H9 (cell line): ENCODE results near the gene CEP112. TPM values are rescaled to one million over a fixed set of nuclear protein-coding genes. Genes with fewer than 3 reads are reported as not detected.

ENCODE experiments used
- DNase-seq: peaks from one replicate; pipeline ENCODE4 v3.0.0-alpha.2; 2017
- H2AFZ ChIP-seq: one replicate; pipeline ENCODE4 v1.6.1; 2013; ENCODE audit warnings: mild to moderate bottlenecking, low read length, control low read depth, moderate library complexity
- H2AK5ac ChIP-seq: 2 replicates; pipeline ENCODE4 v1.6.1; 2013; ENCODE audit warnings: low read length, control low read depth, mixed read lengths; ENCODE audit not compliant: insufficient read length
- H2BK120ac ChIP-seq: one replicate; pipeline ENCODE4 v1.6.1; 2013; ENCODE audit warnings: low read depth, mild to moderate bottlenecking, low read length, control low read depth, inconsistent platforms; ENCODE audit not compliant: poor library complexity, severe bottlenecking
- H2BK12ac ChIP-seq: 2 replicates; pipeline ENCODE4 v1.6.1; 2013; ENCODE audit warnings: low read length, control low read depth, mixed read lengths, low read depth; ENCODE audit not compliant: insufficient read length
- H2BK15ac ChIP-seq: 2 replicates; pipeline ENCODE4 v1.6.1; 2013; ENCODE audit warnings: low read depth, low read length, control low read depth
- H2BK20ac ChIP-seq: one replicate; pipeline ENCODE4 v1.6.1; 2013; ENCODE audit warnings: low read depth, mild to moderate bottlenecking, low read length, control low read depth, inconsistent platforms; ENCODE audit not compliant: poor library complexity, severe bottlenecking
- H2BK5ac ChIP-seq: 2 replicates; pipeline ENCODE4 v1.6.1; 2013; ENCODE audit warnings: low read length, control low read depth, mixed read lengths; ENCODE audit not compliant: insufficient read length
- H3K14ac ChIP-seq: 2 replicates; pipeline ENCODE4 v1.6.1; 2013; ENCODE audit warnings: low read length, control low read depth; ENCODE audit not compliant: insufficient read depth
- H3K18ac ChIP-seq: 2 replicates; pipeline ENCODE4 v1.6.1; 2013; ENCODE audit warnings: low read depth, mild to moderate bottlenecking, mixed read lengths, low read length, control low read depth; ENCODE audit not compliant: insufficient read length
- H3K23ac ChIP-seq: 2 replicates; pipeline ENCODE4 v1.6.1; 2013; ENCODE audit warnings: low read length, control low read depth, mixed read lengths, low read depth; ENCODE audit not compliant: insufficient read length
- H3K23me2 ChIP-seq: 2 replicates; pipeline ENCODE4 v1.6.1; 2013; ENCODE audit warnings: low read depth, mild to moderate bottlenecking, mixed read lengths, low read length, control low read depth; ENCODE audit not compliant: insufficient read length, poor library complexity, severe bottlenecking
- H3K27ac ChIP-seq: 2 replicates; pipeline ENCODE4 v1.5.1; 2013; ENCODE audit warnings: low read length, control low read depth, mixed read lengths, low read depth; ENCODE audit not compliant: insufficient read length
- H3K27me3 ChIP-seq: 2 replicates; pipeline ENCODE4 v1.6.1; 2013; ENCODE audit warnings: low read length, control low read depth, inconsistent platforms; ENCODE audit not compliant: insufficient read depth
- H3K4ac ChIP-seq: 2 replicates; pipeline ENCODE4 v1.6.1; 2013; ENCODE audit warnings: low read depth, mild to moderate bottlenecking, control low read depth, inconsistent platforms, low read length, moderate library complexity
- H3K4me1 ChIP-seq: 2 replicates; pipeline ENCODE4 v1.6.1; 2013; ENCODE audit warnings: low read length, control low read depth, inconsistent platforms; ENCODE audit not compliant: insufficient read depth
- H3K4me2 ChIP-seq: 2 replicates; pipeline ENCODE4 v1.6.1; 2013; ENCODE audit warnings: low read length, control low read depth, mixed read lengths; ENCODE audit not compliant: insufficient read length, insufficient read depth
- H3K56ac ChIP-seq: 2 replicates; pipeline ENCODE4 v1.6.1; 2013; ENCODE audit warnings: low read depth, mild to moderate bottlenecking, mixed read lengths, low read length, control low read depth; ENCODE audit not compliant: insufficient read length
- H3K79me1 ChIP-seq: 2 replicates; pipeline ENCODE4 v1.6.1; 2013; ENCODE audit warnings: low read depth, mild to moderate bottlenecking, moderate library complexity, low read length, control low read depth, inconsistent platforms; ENCODE audit not compliant: insufficient read depth, poor library complexity, severe bottlenecking
- H3K79me2 ChIP-seq: 2 replicates; pipeline ENCODE4 v1.6.1; 2013; ENCODE audit warnings: low read length, control low read depth, inconsistent platforms; ENCODE audit not compliant: insufficient read depth
- H3K9ac ChIP-seq: 2 replicates; pipeline ENCODE4 v1.6.1; 2013; ENCODE audit warnings: low read length, control low read depth, mixed read lengths; ENCODE audit not compliant: insufficient read length; ENCODE audit errors: extremely low read depth
- H3K9me3 ChIP-seq: one replicate; pipeline ENCODE4 v1.6.1; 2013; ENCODE audit warnings: low read depth, low read length, inconsistent platforms; ENCODE audit not compliant: control insufficient read depth
- H3T11ph ChIP-seq: one replicate; pipeline ENCODE4 v1.6.1; 2013; ENCODE audit warnings: mild to moderate bottlenecking, low read length, control low read depth, inconsistent platforms
- H4K20me1 ChIP-seq: one replicate; pipeline ENCODE4 v1.6.1; 2013; ENCODE audit not compliant: control insufficient read depth, insufficient read length, insufficient read depth
- H4K5ac ChIP-seq: 2 replicates; pipeline ENCODE4 v1.6.1; 2013; ENCODE audit warnings: low read depth, mild to moderate bottlenecking, mixed read lengths, low read length, control low read depth; ENCODE audit not compliant: insufficient read length
- H4K8ac ChIP-seq: replicated peaks from 2 replicates; pipeline ENCODE4 v1.6.1; 2013; ENCODE audit warnings: low read length, control low read depth, mixed read lengths, low read depth; ENCODE audit not compliant: insufficient read length
- H4K91ac ChIP-seq: 2 replicates; pipeline ENCODE4 v1.6.1; 2013; ENCODE audit warnings: low read depth, mild to moderate bottlenecking, moderate library complexity, mixed read lengths, low read length, control low read depth; ENCODE audit not compliant: insufficient read length
- H3K27ac Mint-ChIP-seq, 3 experiments: 2 replicates in 2 of 3; 3 replicates in 1 of 3; pipeline ENCODE4 v1.8.0; 2020 to 2021; ENCODE audit warnings: mixed read lengths in 3 of 3, mild to moderate bottlenecking in 1 of 3, moderate library complexity in 1 of 3
- H3K27me3 Mint-ChIP-seq: 2 replicates; pipeline ENCODE4 v1.8.0; 2021; ENCODE audit warnings: low read depth, mild to moderate bottlenecking, moderate library complexity, mixed read lengths
- H3K36me3 Mint-ChIP-seq, 3 experiments: 2 replicates in 2 of 3; 3 replicates in 1 of 3; pipeline ENCODE4 v1.8.0; 2020 to 2021; ENCODE audit warnings: low read depth in 3 of 3, mixed read lengths in 3 of 3; ENCODE audit not compliant: insufficient read depth in 1 of 3
- H3K4me1 Mint-ChIP-seq, 2 experiments: 2 replicates each; pipeline ENCODE4 v1.8.0; 2020; ENCODE audit warnings: mixed read lengths in 2 of 2
- H3K4me3 Mint-ChIP-seq, 2 experiments: 2 replicates in 1 of 2; 3 replicates in 1 of 2; pipeline ENCODE4 v1.8.0; 2020 to 2021; ENCODE audit warnings: mild to moderate bottlenecking in 2 of 2, mixed read lengths in 2 of 2, moderate library complexity in 1 of 2
- H3K9me3 Mint-ChIP-seq, 2 experiments: 2 replicates in 1 of 2; 3 replicates in 1 of 2; pipeline ENCODE4 v1.8.0; 2020; ENCODE audit warnings: mild to moderate bottlenecking in 2 of 2, mixed read lengths in 2 of 2, moderate library complexity in 1 of 2
- WGBS: extraction: QIAGEN DNeasy Blood & Tissue Kit; methylation state at CpG from one replicate; pipeline ENCODE4 v1.1.7; 2013; ENCODE audit warnings: missing lambda C conversion rate, low lambda C conversion rate, mixed read lengths; ENCODE audit not compliant: insufficient read length; ENCODE audit errors: extremely low coverage; 5-methylcytosine and 5-hydroxymethylcytosine counted together
- total RNA-seq: library from RNA; stranded (reverse); gene quantifications from 2 replicates; pipeline ENCODE4 v1.2.1, GENCODE V29; 2021
- TF ChIP-seq, protein P1 (sequence below): fragments of 200-600 bp; sonication (generic); conservative IDR thresholded peaks from 3 replicates; pipeline ENCODE4 v1.8.0; 2021; ENCODE audit warnings: antibody characterized with exemption, mild to moderate bottlenecking

CEP112 gene
- total RNA-seq, 1 experiment from 2014 or later, result 5.4 TPM

DNA sequence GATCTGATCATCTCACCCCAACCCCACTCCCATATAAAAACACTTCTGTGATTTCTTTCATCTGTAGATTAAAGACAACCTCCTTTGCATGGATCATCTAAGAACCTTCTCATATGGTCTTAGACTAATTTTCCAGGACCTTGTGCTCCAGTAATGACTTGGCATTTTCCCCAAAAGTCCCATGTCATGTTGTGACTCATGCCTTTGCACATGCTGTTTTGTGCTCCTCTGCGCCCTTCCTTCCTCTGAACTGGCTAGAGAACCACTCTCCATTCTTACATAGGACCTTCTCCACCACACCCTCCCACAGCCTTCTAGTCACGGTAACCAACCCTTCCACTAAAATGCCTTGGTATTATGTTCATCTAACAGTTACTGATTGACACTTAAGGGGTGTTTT lies 531.0 kb downstream of the CEP112 start:
- H3K23ac ChIP-seq, result no peak overlapping the region
- no peak overlapping the region for H2BK15ac ChIP-seq
- no peak overlapping the region for H3K27ac ChIP-seq
- H4K20me1 ChIP-seq, result no peaks in the 10 kb centered on the region
- no peak overlapping the region for H2AK5ac ChIP-seq
- no peaks in the 10 kb centered on the region; a peak in 1 of 5 replicates for H3K9me3 Mint-ChIP-seq
- H3K27me3 ChIP-seq, result no peaks in the 10 kb centered on the region
- no peak overlapping the region for H3K4me2 ChIP-seq
- no peaks in the 10 kb centered on the region for H3K79me2 ChIP-seq
- no peak overlapping the region for H3T11ph ChIP-seq
- H4K91ac ChIP-seq, result no peak overlapping the region
- no CpG with 5 or more reads among the region's 2 CpGs for WGBS
- H2AFZ ChIP-seq, result no peak overlapping the region
- no peak for DNase-seq
- H2BK5ac ChIP-seq, result no peak overlapping the region
- no peaks in the 10 kb centered on the region for H3K27me3 Mint-ChIP-seq
- H3K27ac Mint-ChIP-seq, result no peak overlapping the region; a peak in 1 of 7 replicates
- peaks cover 0 to 1% (median 0%) of the 10 kb centered on the region in 3 experiments; a peak in 1 of 7 replicates for H3K36me3 Mint-ChIP-seq
- H3K4me3 Mint-ChIP-seq, result no peak overlapping the region
- H3K79me1 ChIP-seq, result no peaks in the 10 kb centered on the region
- H2BK120ac ChIP-seq, result no peak overlapping the region
- TF ChIP-seq, protein P1, sequence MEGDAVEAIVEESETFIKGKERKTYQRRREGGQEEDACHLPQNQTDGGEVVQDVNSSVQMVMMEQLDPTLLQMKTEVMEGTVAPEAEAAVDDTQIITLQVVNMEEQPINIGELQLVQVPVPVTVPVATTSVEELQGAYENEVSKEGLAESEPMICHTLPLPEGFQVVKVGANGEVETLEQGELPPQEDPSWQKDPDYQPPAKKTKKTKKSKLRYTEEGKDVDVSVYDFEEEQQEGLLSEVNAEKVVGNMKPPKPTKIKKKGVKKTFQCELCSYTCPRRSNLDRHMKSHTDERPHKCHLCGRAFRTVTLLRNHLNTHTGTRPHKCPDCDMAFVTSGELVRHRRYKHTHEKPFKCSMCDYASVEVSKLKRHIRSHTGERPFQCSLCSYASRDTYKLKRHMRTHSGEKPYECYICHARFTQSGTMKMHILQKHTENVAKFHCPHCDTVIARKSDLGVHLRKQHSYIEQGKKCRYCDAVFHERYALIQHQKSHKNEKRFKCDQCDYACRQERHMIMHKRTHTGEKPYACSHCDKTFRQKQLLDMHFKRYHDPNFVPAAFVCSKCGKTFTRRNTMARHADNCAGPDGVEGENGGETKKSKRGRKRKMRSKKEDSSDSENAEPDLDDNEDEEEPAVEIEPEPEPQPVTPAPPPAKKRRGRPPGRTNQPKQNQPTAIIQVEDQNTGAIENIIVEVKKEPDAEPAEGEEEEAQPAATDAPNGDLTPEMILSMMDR, result no peak
- H4K8ac ChIP-seq, result no peak overlapping the region
- no peak overlapping the region for H3K14ac ChIP-seq
- no peak overlapping the region for H3K9ac ChIP-seq
- no peaks in the 10 kb centered on the region for H3K23me2 ChIP-seq
- no peak overlapping the region for H2BK12ac ChIP-seq
- H3K9me3 ChIP-seq, result no peaks in the 10 kb centered on the region
- H3K4ac ChIP-seq, result no peak overlapping the region
- no peak overlapping the region for H3K18ac ChIP-seq
- H3K56ac ChIP-seq, result no peak overlapping the region
- H2BK20ac ChIP-seq, result no peak overlapping the region
- peaks cover 7 to 17% of the 10 kb centered on the region in 2 experiments for H3K4me1 Mint-ChIP-seq
- H4K5ac ChIP-seq, result no peak overlapping the region
- H3K4me1 ChIP-seq, result no peaks in the 10 kb centered on the region
